Mucosa of gallbladder (tissue), 1 donor: ENCODE data around the gene SLC15A3. TPM values are rescaled to one million over a fixed set of nuclear protein-coding genes. Genes with fewer than 3 reads are reported as not detected.

Experiments used
- DNase-seq: peaks from one replicate; pipeline ENCODE4 v3.0.0-alpha.2; 2020; ENCODE audit warnings: low spot score
- total RNA-seq: library from RNA; stranded (reverse); gene quantifications from one replicate; pipeline ENCODE4 v1.2.1, GENCODE V29; 2021
- donor health status: DM: no; HTN: no; CAD: no.

Gene SLC15A3
- total RNA-seq, result 23.2 TPM

DNA sequence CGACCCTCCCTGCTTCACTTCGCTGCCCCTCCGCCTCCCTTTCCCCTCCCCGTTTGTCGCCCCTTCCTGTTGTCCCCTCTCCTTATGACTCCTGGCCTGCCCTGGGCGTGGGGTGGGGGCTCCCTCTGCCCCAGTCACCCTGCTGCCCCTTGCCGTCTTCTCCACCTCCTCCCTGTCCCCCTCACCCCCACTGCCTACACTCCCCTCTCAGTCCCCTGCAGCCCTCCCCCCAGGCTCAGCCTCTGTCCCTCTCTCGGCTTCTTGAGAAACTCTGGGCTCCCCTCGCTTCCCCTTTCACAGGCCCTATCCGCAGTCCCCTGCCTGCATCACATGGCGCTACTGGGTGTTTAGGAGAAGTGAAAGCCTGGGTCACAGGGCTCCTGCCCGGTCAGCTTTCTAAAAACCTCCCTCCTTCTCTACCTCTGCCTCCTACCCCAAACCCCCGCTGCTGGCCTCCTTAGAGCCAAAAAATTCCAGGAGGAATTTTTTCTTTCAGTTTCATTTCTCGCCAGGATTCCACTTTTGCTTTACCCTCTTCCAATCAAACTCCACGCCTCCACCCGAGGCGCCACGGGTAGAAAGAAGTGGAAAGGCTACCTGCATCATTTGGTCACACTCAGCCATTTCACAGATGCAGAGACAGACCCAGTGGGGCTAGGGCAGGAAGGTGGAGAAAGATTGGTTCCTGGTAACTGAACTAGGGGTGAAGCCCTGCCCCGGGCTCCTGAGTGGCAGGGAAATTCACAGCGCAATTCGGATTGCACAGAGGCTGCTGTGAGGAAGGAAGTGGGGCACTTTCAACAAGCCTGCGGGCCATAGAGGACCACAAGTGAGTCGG, at the start of gene SLC15A3:
Gene SLC15A3 (minus strand): TSS at position 273 of the 838 bp plus-strand sequence. CDS start 625 bp downstream, outside the sequence.
- DNase-seq, result peak; percentile 65

DNA sequence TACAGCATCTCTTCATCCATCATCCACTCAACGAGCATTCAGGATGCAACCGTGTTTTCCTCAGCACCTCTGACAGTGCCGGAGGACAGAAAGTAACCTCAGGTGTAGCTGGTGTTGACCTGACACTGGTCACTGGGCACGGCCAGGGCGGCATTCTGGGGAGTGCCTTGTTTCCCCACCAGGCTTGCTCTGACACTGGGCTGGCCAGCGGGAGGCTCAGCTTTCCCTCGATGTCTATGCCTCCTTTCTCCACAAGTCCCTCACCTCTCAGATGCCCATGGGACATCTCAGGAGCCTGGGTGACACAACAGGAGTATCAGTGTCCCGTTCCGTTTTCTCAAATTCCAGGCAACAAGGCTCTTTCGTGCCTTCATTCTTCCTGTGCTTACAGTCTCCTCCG, 48.5 kb upstream of the SLC15A3 start:
- DNase-seq, result no peak

DNA sequence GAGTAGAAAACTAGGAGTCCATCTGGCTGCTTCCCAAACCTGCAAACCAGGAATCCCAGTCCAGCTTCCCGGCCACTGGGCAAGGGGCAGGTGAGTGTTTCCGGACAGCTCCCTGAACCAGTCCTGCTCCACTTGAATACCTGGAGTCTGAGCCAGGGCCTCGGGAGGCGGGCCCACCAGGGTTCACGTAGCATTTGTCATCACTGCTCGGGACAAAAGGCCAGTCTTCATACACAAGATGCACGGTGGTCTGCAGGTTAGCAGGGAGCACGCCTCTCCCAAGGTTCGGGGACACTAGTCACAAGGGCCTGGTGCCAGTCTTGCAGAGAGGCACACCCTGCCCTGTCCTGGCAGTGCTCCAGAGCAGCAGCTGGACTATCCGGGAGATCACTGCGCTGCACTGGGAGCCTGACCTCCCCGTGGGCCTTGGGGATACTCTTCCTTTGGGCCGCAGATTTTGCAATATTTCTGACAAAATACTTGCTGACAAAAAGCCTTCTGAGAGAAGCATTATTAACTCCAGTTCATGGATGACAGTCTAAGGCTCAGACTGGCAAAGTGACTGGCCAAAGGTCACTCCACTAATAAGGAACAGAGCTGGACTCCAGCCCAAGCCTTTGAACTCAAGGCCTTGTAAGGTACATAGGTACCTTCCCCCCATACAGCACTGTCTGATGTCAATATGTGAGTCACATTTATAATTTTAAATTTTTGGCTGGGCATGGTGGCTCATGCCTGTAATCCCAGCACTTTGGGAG, 44.6 kb upstream of the SLC15A3 start:
- DNase-seq, result peak; percentile 79

DNA sequence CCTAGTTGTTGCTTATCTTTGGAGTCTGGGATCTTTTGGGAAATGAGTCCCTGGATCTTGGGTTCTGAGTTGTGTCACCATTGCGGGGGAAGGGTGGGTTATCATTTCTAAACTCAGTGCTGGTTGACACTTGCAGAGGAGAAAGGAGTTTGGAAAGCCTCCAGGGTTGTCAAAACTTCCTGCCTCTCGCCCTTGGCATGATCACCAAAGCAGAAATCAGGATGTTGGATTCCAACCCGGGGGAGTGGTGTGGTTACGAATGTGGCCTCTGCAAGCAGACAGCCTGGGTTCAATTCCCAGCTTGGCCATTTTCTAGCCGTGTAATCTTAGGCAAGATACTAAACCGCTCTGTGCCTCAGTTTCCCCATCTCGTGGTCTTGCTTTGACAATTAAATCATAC, 43.8 kb upstream of the SLC15A3 start:
- no peak for DNase-seq

DNA sequence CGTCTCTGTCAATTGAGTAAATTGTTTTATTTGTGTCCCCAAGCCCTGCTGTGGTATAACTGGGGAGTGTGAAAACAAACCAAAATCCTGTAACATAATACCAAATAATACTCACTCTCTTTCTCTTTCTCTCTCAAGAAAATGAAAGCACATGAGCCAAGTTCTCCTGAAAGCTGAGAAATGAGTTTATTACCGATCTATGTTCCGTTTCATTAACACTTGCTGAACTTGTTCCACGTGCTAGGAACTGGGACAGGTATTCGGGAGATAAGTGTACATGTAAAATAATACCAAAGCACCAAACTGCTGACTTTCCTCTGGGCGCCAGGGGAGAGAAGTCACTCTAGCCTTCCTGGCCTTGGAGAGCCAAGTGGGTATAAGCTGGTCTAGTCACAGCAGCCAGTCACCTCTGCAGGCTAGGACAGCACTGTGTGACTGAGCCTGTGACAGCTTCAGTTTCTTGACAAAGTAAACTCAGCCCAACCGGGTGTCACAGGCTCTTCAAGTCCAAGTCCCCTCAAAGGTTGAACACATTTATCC, 42.6 kb upstream of the SLC15A3 start:
- DNase-seq, result no peak

DNA sequence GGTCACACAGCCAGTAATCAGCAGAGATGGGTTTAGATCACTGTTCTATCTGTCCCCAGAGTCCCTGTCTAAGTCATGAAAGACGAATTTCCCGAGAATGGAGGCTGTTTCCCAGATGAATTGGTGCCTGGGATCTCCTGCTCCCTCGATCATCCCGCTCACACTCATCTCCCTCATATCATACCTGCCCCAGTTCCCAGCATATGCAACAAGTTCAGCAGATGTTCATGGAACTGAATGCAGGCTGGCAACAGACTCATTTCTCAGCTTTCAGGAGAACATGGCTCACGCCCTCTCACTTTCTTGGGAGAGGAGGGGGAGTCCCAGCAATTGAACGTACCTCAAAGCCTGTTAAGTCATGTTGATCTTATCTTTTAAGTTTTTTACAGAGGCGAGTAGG, 41.6 kb upstream of the SLC15A3 start:
- no peak for DNase-seq

DNA sequence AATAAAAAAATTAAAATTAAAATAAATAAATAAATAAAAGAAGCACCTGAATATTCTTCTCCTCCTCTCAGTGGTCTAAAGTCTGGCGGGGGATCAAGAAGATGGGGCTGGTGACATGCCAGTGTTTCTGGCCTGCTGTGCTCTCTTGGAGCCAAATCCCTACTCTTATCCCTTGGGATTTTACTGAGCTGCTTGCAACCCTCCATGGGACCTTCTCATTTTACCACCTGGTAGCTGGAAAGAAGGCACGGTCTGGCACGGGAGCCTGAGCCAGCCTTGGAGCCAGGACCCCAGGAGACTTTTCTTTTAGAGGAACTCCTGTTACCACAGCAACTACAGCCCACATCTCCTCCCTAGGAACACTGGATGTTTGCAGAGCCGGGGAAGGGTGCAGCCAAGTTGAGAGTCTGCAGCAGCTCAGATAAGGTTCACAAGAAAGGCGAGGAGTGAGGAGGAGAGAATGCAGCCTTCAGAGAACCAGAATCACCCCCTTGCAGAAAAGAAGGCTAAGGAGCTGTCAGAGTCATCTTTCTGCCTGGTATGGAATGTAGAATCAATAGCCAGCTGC, 41.0 kb upstream of the SLC15A3 start:
- DNase-seq, result no peak

DNA sequence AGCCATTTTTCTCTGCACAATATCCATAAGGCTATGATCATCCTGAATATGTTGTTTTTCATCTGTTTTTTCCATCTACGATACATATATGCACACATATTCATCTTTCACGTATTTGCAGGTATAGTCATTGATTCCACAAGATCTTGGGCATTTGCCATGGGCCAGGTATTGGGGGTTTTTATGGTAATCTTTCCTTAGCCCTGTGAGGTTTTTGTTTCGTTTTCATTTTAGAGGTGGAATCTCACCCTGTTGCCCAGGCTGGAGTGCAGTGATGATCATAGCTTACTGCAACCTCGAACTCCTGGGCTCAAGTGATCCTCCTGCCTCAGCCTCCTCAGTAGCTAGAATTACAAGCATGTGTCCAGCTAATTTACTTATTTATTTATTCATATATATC, 39.5 kb upstream of the SLC15A3 start:
- no peak for DNase-seq

DNA sequence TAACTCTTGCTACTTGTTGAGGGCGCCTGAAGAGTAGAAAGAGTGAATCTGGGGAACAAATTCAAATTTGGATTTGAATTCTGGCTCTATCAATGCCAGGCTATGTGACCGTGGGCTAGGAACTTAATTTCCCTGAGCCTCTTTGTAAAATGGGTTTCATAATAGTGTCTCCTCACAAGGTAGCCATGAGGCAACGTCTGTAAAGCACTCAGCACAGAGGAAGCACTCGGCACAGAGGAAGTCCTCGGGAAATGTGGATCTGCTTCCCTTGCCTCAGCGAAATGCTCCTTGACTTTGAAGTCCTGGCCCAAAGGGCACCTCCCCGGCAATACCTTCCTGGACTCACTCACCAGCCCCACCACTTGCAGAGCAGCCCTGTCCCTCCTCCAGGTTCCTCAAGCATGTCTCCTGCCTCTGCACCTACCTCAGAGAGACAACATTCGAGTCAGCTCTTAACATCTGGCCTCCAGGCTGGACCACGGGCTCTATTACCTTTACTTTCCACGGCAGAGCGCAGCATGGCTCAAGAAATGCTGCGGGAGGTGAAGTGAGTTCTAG, 37.2 kb upstream of the SLC15A3 start:
- no peak for DNase-seq

DNA sequence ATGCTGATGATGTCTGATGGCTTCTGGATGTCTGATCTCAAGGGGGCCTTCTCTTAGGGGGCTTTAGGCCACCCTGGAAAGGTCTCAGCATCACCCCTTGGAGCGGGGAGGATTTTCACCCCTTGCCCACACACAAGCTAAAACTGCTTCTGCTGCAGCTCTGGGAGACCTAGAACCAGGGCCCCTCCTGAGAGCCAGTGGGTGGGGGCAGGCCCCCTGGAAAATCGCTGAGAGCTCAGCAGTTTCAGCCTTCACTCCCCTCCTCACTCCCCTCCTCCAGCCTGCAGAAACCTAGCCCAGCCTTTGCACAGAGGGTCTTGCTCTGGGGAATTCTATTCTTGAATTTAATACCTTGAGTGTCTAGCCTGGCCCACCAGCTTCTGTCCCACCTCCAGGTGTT, 36.7 kb upstream of the SLC15A3 start:
- no peak for DNase-seq

DNA sequence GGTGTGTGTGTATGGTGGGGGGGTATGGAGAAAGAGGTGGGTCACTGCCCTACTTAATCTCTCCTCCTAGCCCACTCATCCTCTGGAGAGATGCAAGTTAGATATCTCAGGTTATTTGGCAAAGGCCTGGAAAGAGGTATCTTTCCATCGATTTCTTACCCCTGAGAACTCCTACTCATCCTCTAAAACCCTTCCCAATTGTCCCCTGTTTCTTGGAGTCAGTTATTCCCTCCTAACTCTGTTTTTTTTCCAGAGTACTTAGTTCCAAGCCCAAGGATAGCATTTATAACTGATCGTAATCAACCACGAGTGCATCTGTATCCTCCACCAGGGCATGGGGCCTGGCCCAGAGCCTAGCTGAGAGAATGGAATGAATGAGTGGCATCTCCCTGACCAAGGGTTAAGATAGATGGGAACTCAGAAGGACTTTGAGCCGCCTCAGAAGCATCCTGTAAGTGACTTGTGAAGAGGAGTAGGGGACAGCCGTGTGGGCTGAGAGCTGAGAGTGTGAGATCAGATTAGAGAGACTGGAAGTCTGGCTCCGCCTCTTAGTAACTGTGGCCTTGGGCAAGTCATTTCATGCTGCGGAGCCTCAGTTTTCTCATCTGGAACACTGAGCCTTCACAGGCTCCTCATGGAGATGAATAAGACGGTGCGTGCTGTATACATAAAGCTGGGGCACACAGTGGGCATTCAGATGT, 35.8 kb upstream of the SLC15A3 start:
- DNase-seq, result no peak

DNA sequence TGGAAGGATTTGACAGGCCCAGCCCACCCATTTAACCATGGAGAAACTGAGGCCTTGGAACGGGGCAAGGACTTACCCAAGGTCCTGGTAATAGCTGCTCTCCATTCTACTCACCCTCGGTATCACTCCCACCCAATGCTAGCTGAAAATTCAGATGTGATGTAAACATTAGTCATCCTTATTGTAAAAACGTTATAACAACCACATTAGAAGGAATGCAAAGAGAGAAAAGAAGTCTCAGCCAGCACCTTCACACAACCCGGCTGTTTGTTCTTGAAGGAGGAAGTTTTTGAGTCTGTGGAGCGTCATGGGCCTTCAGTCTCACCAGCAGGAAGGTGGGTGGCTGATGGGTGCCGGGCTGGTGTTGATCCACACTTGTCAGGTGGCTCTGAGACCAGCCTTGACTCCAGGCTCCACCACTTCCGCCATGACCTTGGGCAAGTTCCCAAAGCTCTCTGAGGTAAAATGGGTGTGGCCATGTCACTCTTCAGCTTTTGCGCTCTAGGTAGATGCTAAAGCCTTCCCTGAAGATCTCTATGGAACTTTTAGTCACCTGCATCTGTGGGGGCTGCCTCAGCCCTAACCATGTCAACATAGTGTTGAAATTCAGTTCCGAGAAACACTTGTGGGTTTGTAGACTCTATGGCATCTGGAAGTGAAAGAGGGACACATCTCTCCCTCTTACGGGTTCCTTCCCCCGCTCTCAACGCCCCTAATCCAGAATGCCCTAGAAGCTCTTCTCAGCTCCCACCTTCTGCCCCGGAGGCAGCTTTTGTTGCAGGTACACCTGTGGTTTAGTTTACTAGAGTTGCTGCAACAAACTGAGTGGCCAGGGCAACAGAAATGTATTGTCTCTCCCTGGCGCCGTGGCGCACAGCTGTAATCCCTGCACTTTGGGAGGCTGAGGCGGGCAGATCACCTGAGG, 34.3 kb upstream of the SLC15A3 start:
- DNase-seq, result peak; percentile 71

DNA sequence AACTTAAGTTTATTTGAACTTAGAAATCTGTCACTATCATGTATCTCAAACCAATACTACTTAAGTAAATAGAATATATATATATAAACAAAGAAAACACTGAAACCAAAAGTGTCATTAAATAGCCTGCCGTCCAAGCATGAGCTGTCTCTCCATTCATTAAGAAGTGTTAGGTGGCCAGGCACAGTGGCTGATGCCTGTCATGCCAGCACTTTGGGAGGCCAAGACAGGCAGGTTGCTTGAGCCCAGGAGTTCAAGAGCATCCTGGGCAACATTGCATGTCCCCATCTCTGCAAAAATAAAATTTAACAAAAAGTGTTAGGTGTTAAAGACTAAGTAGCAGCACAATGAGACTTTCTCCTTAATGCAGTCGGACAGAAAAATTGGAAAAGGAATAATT, 33.5 kb upstream of the SLC15A3 start:
- no peak for DNase-seq

DNA sequence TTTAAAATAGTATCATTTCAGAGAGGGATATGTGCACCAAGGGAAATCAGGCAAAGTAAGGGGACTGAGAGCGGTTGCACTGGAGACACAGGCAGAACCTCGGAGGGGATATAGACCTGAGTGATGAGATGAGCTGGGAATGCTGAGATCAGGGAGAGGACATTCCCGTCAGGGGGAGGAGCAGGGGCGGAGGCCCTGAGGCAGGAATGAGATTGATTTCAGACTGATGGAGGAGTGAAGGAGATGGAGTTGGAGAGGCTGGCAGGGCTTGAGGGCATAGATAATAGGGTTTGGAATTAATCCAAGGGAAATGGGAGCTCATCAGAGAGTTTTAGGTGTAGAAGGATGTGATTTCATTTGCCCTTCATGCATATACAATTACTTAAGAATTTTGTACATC, 32.7 kb upstream of the SLC15A3 start:
- no peak for DNase-seq

DNA sequence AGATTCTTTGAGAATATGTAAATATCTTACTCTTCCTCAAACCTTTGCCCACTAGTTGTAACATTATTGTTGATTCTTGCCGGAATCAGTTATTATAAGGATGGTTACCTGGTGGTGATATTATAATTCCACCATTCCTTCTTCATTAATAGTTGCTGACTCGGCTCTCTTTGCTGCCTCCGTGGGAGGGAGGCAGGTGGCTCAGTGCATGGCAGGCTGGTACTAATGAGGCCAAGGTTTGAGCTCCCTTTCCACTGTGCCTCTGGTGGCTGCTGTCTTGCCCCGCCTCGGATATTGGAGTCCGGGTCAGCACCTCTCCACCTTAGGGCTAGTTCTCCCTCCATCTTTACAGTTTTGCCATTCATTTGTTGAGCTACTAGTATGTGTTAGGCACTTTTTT, 32.2 kb upstream of the SLC15A3 start:
- DNase-seq, result no peak

DNA sequence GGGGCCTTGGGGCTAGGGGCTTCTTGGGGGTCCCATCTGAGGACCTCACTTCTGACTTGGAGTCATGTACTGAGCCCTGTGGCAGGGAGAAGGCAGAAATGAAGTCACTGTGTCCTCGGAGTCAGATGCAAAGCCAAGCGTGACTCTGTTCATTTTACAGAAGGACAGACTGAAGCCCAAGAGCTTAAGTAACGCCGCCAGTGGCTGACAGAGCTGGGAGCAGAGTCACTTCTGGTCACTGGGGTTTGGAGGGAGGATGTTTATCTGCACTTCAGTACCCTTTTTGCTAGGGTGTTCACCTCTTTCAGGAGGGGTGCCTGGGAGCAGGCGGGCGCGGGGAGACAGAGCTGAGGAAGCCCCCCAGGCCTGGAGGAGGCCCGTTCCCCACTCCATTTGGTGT, 30.2 kb upstream of the SLC15A3 start:
- no peak for DNase-seq

DNA sequence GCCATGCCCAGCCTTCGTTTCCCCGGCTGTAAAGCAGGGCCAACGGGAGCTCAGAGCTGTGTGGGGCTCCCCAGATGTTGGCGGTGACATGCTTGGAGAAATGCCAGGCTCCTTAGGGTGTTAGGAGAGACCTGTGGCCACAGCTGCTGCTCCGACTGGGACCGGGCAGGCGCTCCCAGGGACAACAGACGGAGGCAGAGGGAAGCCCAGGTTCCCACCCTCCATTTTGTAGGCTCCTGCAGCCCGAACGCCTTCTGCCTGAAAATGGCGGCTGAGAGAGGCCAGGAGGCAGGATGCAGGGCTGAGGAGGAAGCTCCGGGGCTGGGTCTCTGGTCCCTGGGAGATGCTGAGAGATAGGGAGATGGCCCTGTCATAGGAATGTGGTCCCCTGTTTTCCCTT, 29.5 kb upstream of the SLC15A3 start:
- no peak for DNase-seq

DNA sequence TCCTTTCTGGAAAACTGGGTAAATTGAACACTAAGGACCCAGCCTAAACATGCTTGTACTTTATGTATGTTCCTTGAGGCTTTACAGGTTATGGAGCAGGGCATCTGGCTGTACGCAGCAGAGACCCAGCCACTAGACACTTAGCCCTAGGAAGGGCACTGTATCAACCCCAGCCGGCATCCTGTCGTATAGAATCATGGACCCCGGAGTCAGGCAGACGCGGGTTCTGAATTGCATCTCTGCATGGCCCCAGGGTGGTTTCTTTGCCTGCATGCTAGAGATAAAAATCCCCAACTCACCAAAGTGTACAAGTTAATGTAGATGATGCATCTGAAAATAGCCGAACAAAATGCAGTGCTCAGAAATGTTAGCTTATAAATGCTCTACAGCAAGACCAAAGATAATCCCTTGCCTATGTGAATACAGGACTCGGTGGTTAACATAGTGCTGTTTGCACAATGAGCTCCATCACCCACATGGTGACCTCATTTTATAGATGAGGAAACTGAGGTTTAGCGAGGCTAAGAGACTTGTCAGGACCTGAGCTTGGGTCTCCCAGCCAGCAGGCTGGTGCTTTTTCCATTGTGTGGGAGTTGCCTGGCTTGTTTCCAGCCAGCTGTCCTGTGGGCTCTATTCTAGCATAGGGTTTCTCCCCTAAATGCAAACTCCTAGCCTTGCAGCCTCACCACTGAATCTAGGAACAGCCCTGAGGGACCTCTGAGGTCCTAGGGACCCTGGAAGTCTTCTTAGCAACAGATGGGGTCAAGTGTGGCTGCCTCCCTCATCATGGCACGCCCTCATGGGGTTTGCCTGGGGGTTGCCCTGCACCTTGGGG, 26.8 kb upstream of the SLC15A3 start:
- DNase-seq, result no peak

DNA sequence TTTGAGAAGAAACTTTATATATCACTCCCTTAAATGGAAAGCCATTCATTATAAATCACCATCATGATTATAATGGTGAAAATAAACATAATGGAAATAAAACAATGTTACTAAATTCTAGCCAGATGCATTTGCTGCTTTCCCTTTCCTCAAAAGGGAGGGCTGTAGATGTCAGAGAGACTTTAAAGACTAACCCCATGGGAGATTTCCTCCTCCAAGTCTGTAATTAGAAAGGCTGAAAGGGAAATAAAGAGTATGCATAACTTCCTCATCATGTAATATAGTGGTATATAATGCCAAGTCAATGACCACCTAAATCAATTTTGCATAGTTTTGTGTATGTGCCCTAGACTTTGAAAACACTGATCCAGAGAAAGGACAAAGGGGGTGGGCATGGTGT, 25.9 kb upstream of the SLC15A3 start:
- no peak for DNase-seq

DNA sequence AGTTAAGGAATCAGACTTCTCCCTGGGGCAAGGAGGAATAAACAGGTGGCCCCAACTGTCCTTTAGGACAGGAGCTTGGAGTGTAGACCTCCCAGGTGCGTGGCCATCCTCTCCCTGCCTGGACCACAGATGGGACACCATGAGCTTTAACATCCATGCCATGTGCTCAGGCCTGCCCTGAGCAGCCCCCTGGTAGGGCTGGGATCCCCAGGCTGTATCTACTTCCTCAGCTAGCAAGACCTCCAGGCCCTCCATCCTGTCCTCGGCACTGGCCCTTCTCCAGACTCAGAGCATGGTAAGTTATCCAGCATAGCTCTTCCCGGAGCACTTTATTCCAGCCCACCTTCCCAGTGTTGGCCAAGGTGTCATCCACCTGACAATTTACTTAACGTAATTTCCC, 25.2 kb upstream of the SLC15A3 start:
- no peak for DNase-seq
